ENCODE results near the gene NUDT8. TPM values are rescaled to one million over a fixed set of nuclear protein-coding genes. Genes with fewer than 3 reads are reported as not detected.
"Not testable (repeated sequence)": the region's sequence is repeated elsewhere in the genome, so short reads cannot be mapped to it uniquely, and the experiment has no call there.

NUDT8 gene
- total RNA-seq, 1 donor from 2014 or later: 6.0 TPM

GRCh38 chr11:67641338-67642172 lies 11.8 kb upstream of the NUDT8 start:
- DNase-seq: peak; percentile 62

GRCh38 chr11:67640758-67641337 lies 11.1 kb upstream of the NUDT8 start:
- DNase-seq: no peak

DNA sequence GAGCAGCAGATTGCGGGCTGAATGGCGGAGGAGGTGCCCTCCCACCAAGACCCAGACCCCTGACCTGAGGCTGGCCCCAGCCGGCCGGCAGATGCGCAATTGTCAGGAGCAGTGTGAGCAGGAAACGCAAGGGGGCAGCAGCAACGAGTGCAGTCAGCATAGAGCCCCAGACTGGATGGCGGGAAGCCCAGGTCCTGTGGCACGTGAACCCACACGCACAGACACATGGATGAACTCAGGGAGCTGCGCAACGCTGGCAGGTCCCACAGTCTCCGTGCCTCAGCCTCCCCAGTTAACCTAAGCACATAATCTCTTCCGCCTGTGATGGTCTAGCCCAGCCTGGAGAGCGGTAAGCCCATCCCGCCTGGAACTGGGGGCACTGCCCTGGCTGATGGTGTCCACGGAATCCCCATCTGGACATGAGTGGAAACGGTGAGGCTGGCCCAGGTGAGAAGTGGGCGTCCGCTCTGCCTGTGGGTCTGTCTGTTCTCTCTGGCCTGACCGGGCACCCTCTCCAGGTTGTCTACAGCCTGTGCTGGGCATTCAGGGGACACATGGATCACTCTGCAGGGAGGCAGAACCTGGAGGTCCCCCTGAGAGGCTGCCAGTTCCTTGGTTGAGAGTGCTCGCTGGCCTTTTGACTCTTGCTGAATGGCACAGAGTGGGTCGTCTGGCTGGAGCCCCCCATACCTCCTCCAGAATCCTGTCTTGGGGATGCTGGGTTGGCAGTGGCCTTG lies 10.5 kb upstream of the NUDT8 start:
- peak; percentile 13 for DNase-seq

- DNase-seq: no peak
Observed at GRCh38 chr11:67639438-67639859, 9.7 kb upstream of the NUDT8 start, which contains the start of gene TBX10. TBX10 (minus strand) TSS chr11:67639763; CDS start chr11:67639472, 291 bp downstream.

DNA sequence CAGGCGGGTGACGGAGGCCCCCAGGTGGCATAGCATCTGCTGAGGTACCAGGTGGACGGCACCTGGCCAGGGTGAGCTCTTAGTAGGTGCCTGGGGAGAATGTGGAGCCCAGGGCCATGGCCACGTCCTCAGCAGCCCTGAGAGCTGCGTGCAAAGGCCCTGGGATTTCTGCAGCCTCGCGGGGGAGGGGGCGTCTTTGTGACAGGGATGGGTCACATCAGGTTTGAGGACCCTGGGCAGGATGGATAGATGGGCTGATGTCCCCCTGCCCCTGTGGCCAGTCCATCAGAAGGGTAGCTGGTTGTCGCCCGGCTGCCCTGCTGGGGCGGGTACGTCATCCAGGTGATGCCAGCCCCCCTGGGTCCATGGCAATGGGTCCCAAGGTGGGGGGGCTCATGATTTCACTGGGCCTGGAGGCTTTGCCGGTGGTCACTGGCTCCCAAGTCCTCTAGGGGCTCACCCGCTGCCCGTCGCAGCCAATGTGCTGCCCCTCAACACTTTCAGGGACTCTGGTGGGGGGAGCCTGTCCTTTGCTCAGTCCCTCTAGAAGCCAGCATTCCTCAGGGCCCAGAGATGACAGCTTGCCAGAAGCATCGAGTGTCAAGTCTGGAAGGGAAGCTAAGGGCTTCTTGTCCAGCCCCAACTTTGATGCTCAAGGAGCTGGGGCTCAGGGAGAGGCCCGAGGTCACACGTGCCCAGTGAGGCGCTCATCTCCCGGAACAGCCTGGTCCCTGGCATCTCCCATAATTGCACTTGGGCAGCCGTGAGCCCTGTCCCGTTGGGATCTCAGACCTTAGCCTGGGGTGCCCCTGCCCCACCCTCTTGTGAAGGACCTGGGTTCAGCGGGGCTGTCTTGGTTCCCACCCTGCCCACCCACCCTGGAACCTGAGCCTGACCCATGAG lies 9.0 kb upstream of the NUDT8 start:
- DNase-seq: no peak

DNA sequence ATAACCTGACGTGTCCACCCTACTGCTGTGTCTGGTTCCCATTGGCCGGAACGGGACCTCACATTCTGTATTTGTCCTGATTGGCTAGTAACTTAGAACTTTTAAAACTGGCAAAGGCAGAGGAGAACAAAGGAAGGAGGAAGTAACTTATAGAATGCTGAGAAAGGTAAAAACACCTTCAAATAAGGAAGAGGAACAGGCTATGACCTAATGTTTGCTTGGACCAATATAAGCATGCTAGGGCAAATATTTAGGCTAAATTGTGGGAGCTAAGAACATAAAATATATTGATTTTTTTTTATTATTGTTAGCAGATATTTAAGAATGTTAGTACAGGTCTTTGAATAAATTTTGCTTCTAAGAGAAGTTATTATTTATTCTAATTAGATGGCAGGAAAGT lies 7.7 kb upstream of the NUDT8 start:
- DNase-seq: not testable (repeated sequence)

DNA sequence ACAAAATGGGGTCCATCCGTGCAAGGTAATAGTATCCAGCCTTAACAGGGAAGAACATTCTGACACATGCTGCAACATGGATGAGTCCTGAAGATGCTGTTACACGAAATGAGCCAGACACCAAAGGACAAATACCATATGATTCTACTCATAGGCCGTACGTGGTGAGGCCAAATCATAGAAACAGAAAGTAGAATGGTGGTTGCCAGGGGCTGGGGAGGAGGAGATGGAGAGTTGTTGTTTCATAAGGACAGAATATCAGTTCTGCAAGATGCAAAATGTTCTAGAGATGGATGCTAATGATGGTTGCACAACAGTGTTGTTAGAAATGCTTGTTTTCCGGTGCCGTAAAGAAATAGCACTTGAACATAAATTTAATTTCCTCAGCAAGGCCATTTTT lies 7.2 kb upstream of the NUDT8 start:
- DNase-seq: no peak

GRCh38 chr11:67635231-67635521 lies 5.4 kb upstream of the NUDT8 start:
- no peak for DNase-seq

- no peak for DNase-seq
Observed at GRCh38 chr11:67634366-67635230, 4.9 kb upstream of the NUDT8 start.

GRCh38 chr11:67633758-67634365 lies 4.1 kb upstream of the NUDT8 start:
- no peak for DNase-seq

GRCh38 chr11:67632982-67633755 lies 3.4 kb upstream of the NUDT8 start:
- no peak for DNase-seq

GRCh38 chr11:67632175-67632981 lies 2.6 kb upstream of the NUDT8 start:
- DNase-seq: no peak

GRCh38 chr11:67631853-67632174 lies 2.1 kb upstream of the NUDT8 start:
- no peak for DNase-seq

DNA sequence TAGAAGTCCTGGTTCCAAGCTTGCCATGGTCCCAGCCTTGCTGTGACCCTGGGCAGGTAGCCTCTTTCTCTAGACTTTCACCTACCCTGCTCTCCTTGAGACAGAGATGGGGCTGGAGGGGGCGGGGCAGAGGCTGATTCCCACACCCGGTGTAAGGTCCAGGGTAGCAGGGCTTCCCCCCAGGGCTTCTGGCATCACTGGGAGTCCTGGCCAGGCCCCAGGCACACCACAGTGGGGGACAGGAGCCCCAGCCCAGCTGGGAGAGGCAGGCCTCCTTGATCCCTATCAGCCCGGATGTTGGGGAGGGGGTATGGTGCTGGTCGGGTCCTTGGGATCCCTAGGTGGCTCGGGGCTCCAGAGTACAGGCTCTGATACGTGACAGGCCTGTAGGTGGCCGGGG lies 1.7 kb upstream of the NUDT8 start:
- no peak for DNase-seq

DNA sequence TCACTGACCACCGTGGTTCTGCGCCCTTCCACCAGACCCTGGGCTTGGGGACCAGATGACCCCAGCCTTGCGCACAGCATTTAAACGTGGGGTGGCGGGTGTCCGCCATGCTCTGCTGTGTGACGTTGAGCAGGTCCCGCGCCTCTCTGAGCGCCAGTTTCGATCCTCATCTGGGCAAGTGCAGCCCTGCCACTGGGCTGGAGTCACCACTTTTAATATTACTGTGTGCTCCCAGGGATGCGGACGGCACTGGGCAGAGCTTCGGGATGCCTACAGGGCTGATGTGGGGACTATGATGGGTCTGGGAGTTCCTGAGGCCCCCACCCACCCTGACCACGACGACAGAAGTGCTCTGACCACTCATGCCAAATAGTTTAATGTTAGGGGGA lies 1.2 kb upstream of the NUDT8 start:
- no peak for DNase-seq

DNA sequence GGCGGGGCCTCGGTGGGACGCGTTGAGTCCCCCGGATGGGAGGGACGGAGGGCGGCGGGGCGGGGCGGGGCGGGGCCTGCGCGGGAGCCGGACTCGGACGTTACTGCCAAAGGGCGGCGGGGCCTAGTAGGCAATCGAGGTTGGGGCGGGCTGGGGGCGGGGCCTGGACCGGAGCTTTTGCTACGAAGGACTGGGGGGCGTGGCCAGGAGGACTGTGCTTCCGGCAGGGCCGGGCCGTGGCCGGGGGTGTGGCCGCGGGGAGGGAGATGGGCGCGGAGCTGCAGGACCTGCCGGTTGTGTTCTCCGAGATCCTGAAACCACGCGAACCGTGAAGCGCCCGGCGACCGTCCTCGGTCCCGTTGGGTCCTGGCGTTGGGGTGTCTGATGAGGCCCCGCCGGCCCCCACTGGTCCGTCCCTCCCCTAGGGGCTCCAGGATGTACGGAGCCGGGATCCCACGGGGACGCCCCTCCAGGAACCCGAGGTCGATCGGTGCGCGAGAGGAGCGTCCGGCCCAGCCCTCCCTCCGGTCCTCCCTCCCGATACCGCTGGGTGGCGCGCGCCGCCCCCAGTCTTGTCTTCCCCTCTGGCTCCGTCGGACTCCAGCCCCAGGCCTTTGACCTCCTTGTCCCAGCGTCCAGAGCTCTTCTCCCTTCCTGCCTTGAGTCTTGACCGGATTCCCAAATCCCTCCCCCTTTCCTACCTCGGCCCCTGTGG lies 648 bp upstream of the NUDT8 start:
- DNase-seq: peak; percentile 95

DNA sequence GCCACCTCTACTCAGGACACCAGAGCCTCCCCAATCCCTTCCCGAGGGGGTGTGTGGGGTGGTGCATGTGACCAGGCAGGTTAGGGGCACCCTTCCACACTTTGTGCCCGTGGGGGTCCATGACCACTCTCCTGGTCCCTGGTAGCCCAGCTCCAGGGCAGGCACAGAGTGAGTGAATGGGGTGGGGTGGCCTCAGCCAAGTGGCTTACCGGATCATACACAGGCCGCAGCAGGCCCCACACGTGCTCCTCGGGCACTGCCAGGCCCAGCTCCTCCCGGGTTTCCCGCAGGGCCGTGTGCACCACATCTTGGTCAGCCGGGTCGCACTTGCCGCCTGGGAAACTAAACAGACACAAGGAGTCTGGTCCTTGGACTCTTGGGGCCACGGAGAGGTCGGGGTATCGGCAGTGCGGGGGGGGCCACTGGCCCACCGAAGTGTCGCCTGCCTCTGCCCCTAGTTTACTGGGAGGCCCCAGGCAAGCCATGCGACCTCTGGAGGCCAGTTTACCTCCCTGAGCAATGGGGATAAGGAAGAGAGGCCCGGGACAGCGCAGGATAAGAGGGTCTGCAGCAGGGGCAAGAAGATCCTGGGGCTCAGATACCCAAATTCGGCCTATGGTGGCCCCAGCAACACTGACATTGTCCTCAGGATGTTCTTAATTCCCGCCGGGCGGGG lies 889 bp downstream of the NUDT8 start:
- DNase-seq: no peak
